SK-N-SH (cell line): ENCODE results near the gene NLRP1. TPM values are rescaled to one million over a fixed set of nuclear protein-coding genes. Genes with fewer than 3 reads are reported as not detected.

Source experiments
- CTCF ChIA-PET: fragments of 300-600, 350-600 bp; formaldehyde crosslinking; extraction: SDS; loops from one replicate; lab custom pipeline; 2021; lab: Yijun Ruan, JAX
- POLR2A ChIA-PET: fragments of 350-600 bp; sonication (Branson Sonifier 250); formaldehyde crosslinking; extraction: SDS; loops from one replicate; lab custom pipeline; 2020; ENCODE audit warnings: antibody characterized with exemption, inconsistent platforms; lab: Yijun Ruan, JAX
- DNase-seq: peaks from one replicate; pipeline ENCODE4 v3.0.0; 2012
- H2AFZ ChIP-seq: fragments of 200-600 bp; sonication (generic); 2 replicates; pipeline ENCODE4 v1.8.1; 2016; ENCODE audit warnings: antibody characterized with exemption, mild to moderate bottlenecking, low read depth
- H3F3A ChIP-seq: fragments of 200-600 bp; sonication (generic); replicated peaks from 2 replicates; pipeline ENCODE3; 2016; ENCODE audit warnings: antibody characterized with exemption, mild to moderate bottlenecking; ENCODE audit not compliant: insufficient read depth
- H3K27ac ChIP-seq, 2 experiments: fragments of 200-500 bp in 1 of 2; fragments of 200-600 bp in 1 of 2; sonication (Bioruptor generic) in 1 of 2; sonication (generic), shearing (Covaris generic) in 1 of 2; 2 replicates each; pipeline versions ENCODE4 v1.5.1 to v1.6.1; 2014 to 2016; ENCODE audit warnings: low read depth in 2 of 2, inconsistent platforms in 1 of 2, low read length in 1 of 2, mild to moderate bottlenecking in 1 of 2, mixed read lengths in 1 of 2
- H3K27me3 ChIP-seq: fragments of 200-600 bp; sonication (generic), shearing (Covaris generic); 2 replicates; pipeline ENCODE4 v1.6.1; 2016; ENCODE audit warnings: mixed run types; ENCODE audit not compliant: insufficient read depth
- H3K36me3 ChIP-seq, 2 experiments: fragments of 200-500 bp in 1 of 2; fragments of 200-600 bp in 1 of 2; sonication (Bioruptor generic) in 1 of 2; sonication (generic) in 1 of 2; replicated peaks in 1 of 2; 2 replicates each; pipeline versions ENCODE3 to v1.5.1; 2014 to 2016; ENCODE audit warnings: low read length in 1 of 2, mild to moderate bottlenecking in 1 of 2; ENCODE audit not compliant: insufficient read depth in 2 of 2, control insufficient read depth in 1 of 2
- H3K4me1 ChIP-seq, 2 experiments: fragments of 200-500 bp in 1 of 2; fragments of 200-600 bp in 1 of 2; sonication (Bioruptor generic) in 1 of 2; sonication (generic), shearing (Covaris generic) in 1 of 2; 2 replicates each; pipeline versions ENCODE4 v1.5.1 to v1.6.1; 2014 to 2016; ENCODE audit warnings: low read depth in 1 of 2, low read length in 1 of 2, mixed run types in 1 of 2; ENCODE audit not compliant: insufficient read depth in 2 of 2, control insufficient read depth in 1 of 2
- H3K4me2 ChIP-seq: fragments of 200-600 bp; sonication (generic), shearing (Covaris generic); 2 replicates; pipeline ENCODE4 v1.6.1; 2017; ENCODE audit warnings: mixed run types
- H3K4me3 ChIP-seq, 2 experiments: fragments of 200-500 bp in 1 of 2; fragments of 200-600 bp in 1 of 2; sonication (Bioruptor generic) in 1 of 2; sonication (generic), shearing (Covaris generic) in 1 of 2; 2 replicates each; pipeline versions ENCODE4 v1.5.1 to v1.8.1; 2014 to 2016; ENCODE audit warnings: low read depth in 2 of 2, inconsistent platforms in 1 of 2, low read length in 1 of 2, mild to moderate bottlenecking in 1 of 2, mixed read lengths in 1 of 2, moderate library complexity in 1 of 2
- H3K79me2 ChIP-seq: fragments of 200-600 bp; sonication (generic); 2 replicates; pipeline ENCODE4 v1.8.1; 2017; ENCODE audit warnings: mild to moderate bottlenecking; ENCODE audit not compliant: insufficient read depth
- H3K9ac ChIP-seq: fragments of 200-600 bp; sonication (generic); 2 replicates; pipeline ENCODE4 v1.6.1; 2017; ENCODE audit warnings: mixed run types
- H3K9me2 ChIP-seq: fragments of 200-600 bp; sonication (generic); 2 replicates; pipeline ENCODE4 v1.6.1; 2017; ENCODE audit warnings: mixed run types
- H3K9me3 ChIP-seq: fragments of 200-600 bp; sonication (generic); 2 replicates; pipeline ENCODE4 v1.6.1; 2017; ENCODE audit warnings: mixed run types, mild to moderate bottlenecking, moderate library complexity
- H4K20me1 ChIP-seq: fragments of 200-600 bp; sonication (generic); 2 replicates; pipeline ENCODE4 v1.6.1; 2017; ENCODE audit warnings: mild to moderate bottlenecking, mixed run types; ENCODE audit not compliant: insufficient read depth
- CHD2 ChIP-seq: fragments of 150-350 bp; IDR thresholded peaks from 2 replicates; pipeline ENCODE4 v1.6.1; 2018; ENCODE audit warnings: low read length; ENCODE audit not compliant: partially characterized antibody
- ELF1 ChIP-seq: IDR thresholded peaks from 2 replicates; pipeline ENCODE4 v1.4.0; 2012
- EZH2phosphoT487 ChIP-seq: fragments of 200-600 bp; sonication (generic); IDR thresholded peaks from 2 replicates; pipeline ENCODE4 v1.6.1; 2017; ENCODE audit warnings: low read depth, mixed run types, mild to moderate bottlenecking, antibody characterized with exemption, moderate library complexity, borderline replicate concordance
- FOSL2 ChIP-seq: IDR thresholded peaks from 2 replicates; pipeline ENCODE4 v1.4.0; 2012; ENCODE audit warnings: low read depth, mild to moderate bottlenecking, moderate library complexity, borderline replicate concordance
- FOXJ3 ChIP-seq: sonication (generic); formaldehyde crosslinking; IDR thresholded peaks from 2 replicates; pipeline ENCODE4 v1.5.1; 2020; ENCODE audit warnings: mild to moderate bottlenecking, missing genetic modification reagents
- GATA2 ChIP-seq: sonication (generic); formaldehyde crosslinking; IDR thresholded peaks from 2 replicates; pipeline ENCODE4 v1.5.0; 2020; ENCODE audit warnings: mild to moderate bottlenecking, missing genetic modification reagents
- JUND ChIP-seq: IDR thresholded peaks from 2 replicates; pipeline ENCODE4 v1.4.0; 2012
- MEF2A ChIP-seq: IDR thresholded peaks from 2 replicates; pipeline ENCODE4 v1.4.0; 2012; ENCODE audit warnings: low read depth, borderline replicate concordance
- NFIC ChIP-seq: IDR thresholded peaks from 2 replicates; pipeline ENCODE4 v1.4.0; 2012; ENCODE audit warnings: borderline replicate concordance
- NRF1 ChIP-seq: IDR thresholded peaks from 2 replicates; pipeline ENCODE4 v1.6.1; 2012; ENCODE audit warnings: low read depth, mild to moderate bottlenecking, low read length
- POLR2AphosphoS5 ChIP-seq: IDR thresholded peaks from 2 replicates; pipeline ENCODE4 v1.6.1; 2012; ENCODE audit warnings: low read depth, low read length
- RCOR1 ChIP-seq: fragments of 150-350 bp; IDR thresholded peaks from 2 replicates; pipeline ENCODE4 v1.6.1; 2017; ENCODE audit warnings: antibody characterized with exemption, low read length
- SIN3A ChIP-seq: IDR thresholded peaks from 2 replicates; pipeline ENCODE4 v1.6.1; 2012; ENCODE audit warnings: low read depth, mild to moderate bottlenecking, low read length, moderate library complexity, borderline replicate concordance
- SMC3 ChIP-seq: IDR thresholded peaks from 2 replicates; pipeline ENCODE4 v1.6.1; 2012; ENCODE audit warnings: low read depth, low read length, improper control_type of control experiment
- TAF1 ChIP-seq: IDR thresholded peaks from 2 replicates; pipeline ENCODE4 v1.6.1; 2012; ENCODE audit warnings: low read depth, mild to moderate bottlenecking, low read length, moderate library complexity, borderline replicate concordance
- TCF12 ChIP-seq: IDR thresholded peaks from 2 replicates; pipeline ENCODE4 v1.4.0; 2012
- YY1 ChIP-seq: IDR thresholded peaks from 2 replicates; pipeline ENCODE4 v1.4.0; 2012; ENCODE audit warnings: low read depth, mild to moderate bottlenecking
- WGBS: methylation state at CpG from one replicate; pipeline ENCODE4 v1.1.6; 2017; ENCODE audit warnings: low lambda C conversion rate; 5-methylcytosine and 5-hydroxymethylcytosine counted together
- polyA plus RNA-seq, 3 experiments: library from polyadenylated mRNA; depleted of rRNA; stranded (reverse); fragments of >200 nt; gene quantifications; 2 replicates each; pipeline ENCODE4 v1.2.3, GENCODE V29; 2012
- TF ChIP-seq, protein P1 (sequence below): IDR thresholded peaks from 2 replicates; pipeline ENCODE4 v1.6.1; 2012; ENCODE audit warnings: mild to moderate bottlenecking, low read depth, low read length, moderate library complexity
- TF ChIP-seq, protein P2 (sequence below): IDR thresholded peaks from 2 replicates; pipeline ENCODE4 v1.4.0; 2012; ENCODE audit warnings: low read depth
- TF ChIP-seq, protein P3 (sequence below): fragments of 150-350 bp; IDR thresholded peaks from 2 replicates; pipeline ENCODE4 v1.6.1; 2017; ENCODE audit warnings: antibody characterized with exemption, low read length, low read depth, borderline replicate concordance
- TF ChIP-seq, protein P4 (sequence below): IDR thresholded peaks from 2 replicates; pipeline ENCODE4 v1.4.0; 2012; ENCODE audit warnings: low read depth, borderline replicate concordance
- TF ChIP-seq, protein P5 (sequence below): IDR thresholded peaks from 2 replicates; pipeline ENCODE4; 2012
- TF ChIP-seq, protein P6 (sequence below): fragments of 200-600 bp; sonication (generic); IDR thresholded peaks from 2 replicates; pipeline ENCODE4 v1.6.1; 2017; ENCODE audit warnings: antibody characterized with exemption, mild to moderate bottlenecking, moderate library complexity

The NLRP1 gene
- polyA plus RNA-seq, 1 of the 3 experiments (the other 2 are of a cell fraction) = 51.4 TPM

DNA sequence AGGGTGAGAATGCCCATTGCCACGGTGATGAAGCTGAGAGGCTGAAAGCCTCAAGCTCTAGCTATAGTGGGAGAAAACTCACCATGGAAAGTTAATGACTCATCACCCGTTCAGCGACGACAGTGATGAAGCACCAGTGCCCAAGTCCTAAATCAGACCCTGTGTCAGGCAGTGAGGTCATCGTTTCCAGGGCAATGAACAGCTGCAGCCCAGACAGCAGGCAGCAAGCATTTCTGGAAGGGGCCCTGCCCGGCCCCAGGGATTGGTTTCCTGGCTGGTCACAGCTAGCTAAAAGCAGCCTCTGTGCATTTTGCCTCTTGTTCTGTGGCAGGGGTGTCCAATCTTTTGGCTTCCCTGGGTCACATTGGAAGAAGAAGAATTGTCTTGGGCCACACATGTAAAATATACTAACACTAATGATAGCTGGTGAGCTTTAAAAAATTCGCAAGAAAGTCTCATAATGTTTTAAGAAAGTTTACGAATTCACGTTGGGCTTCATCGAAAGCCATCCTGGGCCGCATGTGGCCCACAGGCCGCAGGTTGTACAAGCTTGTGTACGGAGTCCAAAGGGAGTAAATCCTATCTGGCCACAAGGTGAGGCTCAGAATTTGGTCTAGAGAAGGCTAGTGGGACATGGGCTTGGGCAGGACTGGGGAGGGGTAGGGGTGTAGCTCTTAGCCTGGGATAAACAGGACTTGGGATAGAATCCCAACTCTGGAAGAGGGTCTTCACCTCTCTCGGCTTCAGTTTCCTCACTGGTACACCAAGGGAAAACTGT lies 57.3 kb downstream of the NLRP1 start:
- peaks cover 0 to 8% of the 10 kb centered on the region in 2 experiments for H3K36me3 ChIP-seq
- CTCF ChIA-PET = no interaction called here
- TF ChIP-seq JUND (peak; percentile 99), GATA2 (CRISPR knock-in tag) (no peak), FOXJ3 (CRISPR knock-in tag) (no peak), NRF1 (no peak), SIN3A (peak; percentile 95; the same call in 1 of the 2 replicates), YY1 (no peak), CHD2 (no peak), MEF2A (no peak; the same call in 1 of the 2 replicates), FOSL2 (peak; percentile 99), SMC3 (no peak), RCOR1 (no peak), TCF12 (peak; percentile 98), POLR2AphosphoS5 (peak; percentile 80; the same call in 1 of the 2 replicates), EZH2phosphoT487 (no peak), NFIC (peak; percentile 48; the same call in 1 of the 2 replicates), ELF1 (no peak), TAF1 (no peak)
- TF ChIP-seq, protein P1, sequence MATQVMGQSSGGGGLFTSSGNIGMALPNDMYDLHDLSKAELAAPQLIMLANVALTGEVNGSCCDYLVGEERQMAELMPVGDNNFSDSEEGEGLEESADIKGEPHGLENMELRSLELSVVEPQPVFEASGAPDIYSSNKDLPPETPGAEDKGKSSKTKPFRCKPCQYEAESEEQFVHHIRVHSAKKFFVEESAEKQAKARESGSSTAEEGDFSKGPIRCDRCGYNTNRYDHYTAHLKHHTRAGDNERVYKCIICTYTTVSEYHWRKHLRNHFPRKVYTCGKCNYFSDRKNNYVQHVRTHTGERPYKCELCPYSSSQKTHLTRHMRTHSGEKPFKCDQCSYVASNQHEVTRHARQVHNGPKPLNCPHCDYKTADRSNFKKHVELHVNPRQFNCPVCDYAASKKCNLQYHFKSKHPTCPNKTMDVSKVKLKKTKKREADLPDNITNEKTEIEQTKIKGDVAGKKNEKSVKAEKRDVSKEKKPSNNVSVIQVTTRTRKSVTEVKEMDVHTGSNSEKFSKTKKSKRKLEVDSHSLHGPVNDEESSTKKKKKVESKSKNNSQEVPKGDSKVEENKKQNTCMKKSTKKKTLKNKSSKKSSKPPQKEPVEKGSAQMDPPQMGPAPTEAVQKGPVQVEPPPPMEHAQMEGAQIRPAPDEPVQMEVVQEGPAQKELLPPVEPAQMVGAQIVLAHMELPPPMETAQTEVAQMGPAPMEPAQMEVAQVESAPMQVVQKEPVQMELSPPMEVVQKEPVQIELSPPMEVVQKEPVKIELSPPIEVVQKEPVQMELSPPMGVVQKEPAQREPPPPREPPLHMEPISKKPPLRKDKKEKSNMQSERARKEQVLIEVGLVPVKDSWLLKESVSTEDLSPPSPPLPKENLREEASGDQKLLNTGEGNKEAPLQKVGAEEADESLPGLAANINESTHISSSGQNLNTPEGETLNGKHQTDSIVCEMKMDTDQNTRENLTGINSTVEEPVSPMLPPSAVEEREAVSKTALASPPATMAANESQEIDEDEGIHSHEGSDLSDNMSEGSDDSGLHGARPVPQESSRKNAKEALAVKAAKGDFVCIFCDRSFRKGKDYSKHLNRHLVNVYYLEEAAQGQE = peak; percentile 36; the same call in 1 of the 2 replicates
- TF ChIP-seq, protein P2, sequence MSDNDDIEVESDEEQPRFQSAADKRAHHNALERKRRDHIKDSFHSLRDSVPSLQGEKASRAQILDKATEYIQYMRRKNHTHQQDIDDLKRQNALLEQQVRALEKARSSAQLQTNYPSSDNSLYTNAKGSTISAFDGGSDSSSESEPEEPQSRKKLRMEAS = no peak; the same call in 1 of the 2 replicates
- TF ChIP-seq, protein P3, sequence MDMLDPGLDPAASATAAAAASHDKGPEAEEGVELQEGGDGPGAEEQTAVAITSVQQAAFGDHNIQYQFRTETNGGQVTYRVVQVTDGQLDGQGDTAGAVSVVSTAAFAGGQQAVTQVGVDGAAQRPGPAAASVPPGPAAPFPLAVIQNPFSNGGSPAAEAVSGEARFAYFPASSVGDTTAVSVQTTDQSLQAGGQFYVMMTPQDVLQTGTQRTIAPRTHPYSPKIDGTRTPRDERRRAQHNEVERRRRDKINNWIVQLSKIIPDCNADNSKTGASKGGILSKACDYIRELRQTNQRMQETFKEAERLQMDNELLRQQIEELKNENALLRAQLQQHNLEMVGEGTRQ = no peak
- TF ChIP-seq, protein P4, sequence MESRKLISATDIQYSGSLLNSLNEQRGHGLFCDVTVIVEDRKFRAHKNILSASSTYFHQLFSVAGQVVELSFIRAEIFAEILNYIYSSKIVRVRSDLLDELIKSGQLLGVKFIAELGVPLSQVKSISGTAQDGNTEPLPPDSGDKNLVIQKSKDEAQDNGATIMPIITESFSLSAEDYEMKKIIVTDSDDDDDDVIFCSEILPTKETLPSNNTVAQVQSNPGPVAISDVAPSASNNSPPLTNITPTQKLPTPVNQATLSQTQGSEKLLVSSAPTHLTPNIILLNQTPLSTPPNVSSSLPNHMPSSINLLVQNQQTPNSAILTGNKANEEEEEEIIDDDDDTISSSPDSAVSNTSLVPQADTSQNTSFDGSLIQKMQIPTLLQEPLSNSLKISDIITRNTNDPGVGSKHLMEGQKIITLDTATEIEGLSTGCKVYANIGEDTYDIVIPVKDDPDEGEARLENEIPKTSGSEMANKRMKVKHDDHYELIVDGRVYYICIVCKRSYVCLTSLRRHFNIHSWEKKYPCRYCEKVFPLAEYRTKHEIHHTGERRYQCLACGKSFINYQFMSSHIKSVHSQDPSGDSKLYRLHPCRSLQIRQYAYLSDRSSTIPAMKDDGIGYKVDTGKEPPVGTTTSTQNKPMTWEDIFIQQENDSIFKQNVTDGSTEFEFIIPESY = peak; percentile 53; the same call in 1 of the 2 replicates
- TF ChIP-seq, protein P5, sequence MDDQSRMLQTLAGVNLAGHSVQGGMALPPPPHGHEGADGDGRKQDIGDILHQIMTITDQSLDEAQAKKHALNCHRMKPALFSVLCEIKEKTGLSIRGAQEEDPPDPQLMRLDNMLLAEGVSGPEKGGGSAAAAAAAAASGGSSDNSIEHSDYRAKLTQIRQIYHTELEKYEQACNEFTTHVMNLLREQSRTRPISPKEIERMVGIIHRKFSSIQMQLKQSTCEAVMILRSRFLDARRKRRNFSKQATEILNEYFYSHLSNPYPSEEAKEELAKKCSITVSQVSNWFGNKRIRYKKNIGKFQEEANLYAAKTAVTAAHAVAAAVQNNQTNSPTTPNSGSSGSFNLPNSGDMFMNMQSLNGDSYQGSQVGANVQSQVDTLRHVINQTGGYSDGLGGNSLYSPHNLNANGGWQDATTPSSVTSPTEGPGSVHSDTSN = peak; percentile 100
- TF ChIP-seq, protein P6, sequence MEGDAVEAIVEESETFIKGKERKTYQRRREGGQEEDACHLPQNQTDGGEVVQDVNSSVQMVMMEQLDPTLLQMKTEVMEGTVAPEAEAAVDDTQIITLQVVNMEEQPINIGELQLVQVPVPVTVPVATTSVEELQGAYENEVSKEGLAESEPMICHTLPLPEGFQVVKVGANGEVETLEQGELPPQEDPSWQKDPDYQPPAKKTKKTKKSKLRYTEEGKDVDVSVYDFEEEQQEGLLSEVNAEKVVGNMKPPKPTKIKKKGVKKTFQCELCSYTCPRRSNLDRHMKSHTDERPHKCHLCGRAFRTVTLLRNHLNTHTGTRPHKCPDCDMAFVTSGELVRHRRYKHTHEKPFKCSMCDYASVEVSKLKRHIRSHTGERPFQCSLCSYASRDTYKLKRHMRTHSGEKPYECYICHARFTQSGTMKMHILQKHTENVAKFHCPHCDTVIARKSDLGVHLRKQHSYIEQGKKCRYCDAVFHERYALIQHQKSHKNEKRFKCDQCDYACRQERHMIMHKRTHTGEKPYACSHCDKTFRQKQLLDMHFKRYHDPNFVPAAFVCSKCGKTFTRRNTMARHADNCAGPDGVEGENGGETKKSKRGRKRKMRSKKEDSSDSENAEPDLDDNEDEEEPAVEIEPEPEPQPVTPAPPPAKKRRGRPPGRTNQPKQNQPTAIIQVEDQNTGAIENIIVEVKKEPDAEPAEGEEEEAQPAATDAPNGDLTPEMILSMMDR = no peak

More for the DNA sequence above, 57.3 kb downstream of the NLRP1 start:
- H3K4me3 ChIP-seq = no peak overlapping the region
- H3K9me2 ChIP-seq = no peaks in the 10 kb centered on the region
- DNase-seq = peak; percentile 70
- 56% methylated on average over 13 of the region's 14 CpGs for WGBS
- no peaks in the 10 kb centered on the region for H4K20me1 ChIP-seq
- POLR2A ChIA-PET = interaction anchor here (0.6 to 2.1 kb wide), 2 partner anchors 26 to 1822 kb away, joined by 4 to 6 read pairs; a partner anchor contains a TSS
- H3K9ac ChIP-seq = peak overlapping the region; percentile 64
- H3K27me3 ChIP-seq = no peaks in the 10 kb centered on the region
- H3F3A ChIP-seq = peaks cover 15% of the 10 kb centered on the region
- H3K9me3 ChIP-seq = no peaks in the 10 kb centered on the region
- H3K27ac ChIP-seq = peak overlapping the region; percentile 66 to 96; a peak in 3 of 4 replicates
- peak overlapping the region; percentile 35; the same call in 1 of the 2 replicates for H3K4me2 ChIP-seq
- 0 out of 2 replicates have a peak overlapping the region, but pooled peaks have one; percentile 19 for H2AFZ ChIP-seq
- H3K4me1 ChIP-seq = peaks cover 14 to 18% of the 10 kb centered on the region in 2 experiments; a peak in 3 of 4 replicates
- no peaks in the 10 kb centered on the region for H3K79me2 ChIP-seq
